COLO668 (cell line): ENCODE data around the gene FABP7.

Experiments
- DNase-seq: peaks from one replicate; lab custom pipeline; 2025; ENCODE audit not compliant: unreplicated experiment; lab: John Stamatoyannopoulos, UW

FABP7 gene

DNA sequence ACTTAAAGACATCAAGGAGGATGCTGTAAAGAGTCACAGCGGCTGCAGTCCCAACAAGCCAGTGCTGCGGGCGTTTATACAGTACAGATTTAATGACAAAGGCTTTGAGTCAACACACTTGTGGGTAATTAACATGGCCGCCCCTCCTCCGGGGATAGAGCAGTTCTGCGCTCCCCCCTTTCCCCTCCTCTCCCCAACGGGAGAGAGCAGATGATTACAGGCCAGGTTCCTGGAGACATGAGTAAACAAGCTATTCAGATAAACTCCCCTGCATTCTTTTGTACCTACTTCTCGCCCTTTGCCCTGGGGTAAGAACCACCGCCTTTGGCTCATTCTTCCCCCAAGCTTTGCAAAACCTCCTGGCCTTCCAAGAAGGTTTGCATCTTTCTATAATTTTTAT is 23.6 kb upstream of the FABP7 start:
- DNase-seq, result no peak

GRCh38 chr6:122758927-122759334 is 20.6 kb upstream of the FABP7 start:
- DNase-seq, result no peak

GRCh38 chr6:122760330-122760729 is 19.2 kb upstream of the FABP7 start:
- DNase-seq, result no peak

GRCh38 chr6:122766256-122766655 is 13.3 kb upstream of the FABP7 start:
- no peak for DNase-seq

DNA sequence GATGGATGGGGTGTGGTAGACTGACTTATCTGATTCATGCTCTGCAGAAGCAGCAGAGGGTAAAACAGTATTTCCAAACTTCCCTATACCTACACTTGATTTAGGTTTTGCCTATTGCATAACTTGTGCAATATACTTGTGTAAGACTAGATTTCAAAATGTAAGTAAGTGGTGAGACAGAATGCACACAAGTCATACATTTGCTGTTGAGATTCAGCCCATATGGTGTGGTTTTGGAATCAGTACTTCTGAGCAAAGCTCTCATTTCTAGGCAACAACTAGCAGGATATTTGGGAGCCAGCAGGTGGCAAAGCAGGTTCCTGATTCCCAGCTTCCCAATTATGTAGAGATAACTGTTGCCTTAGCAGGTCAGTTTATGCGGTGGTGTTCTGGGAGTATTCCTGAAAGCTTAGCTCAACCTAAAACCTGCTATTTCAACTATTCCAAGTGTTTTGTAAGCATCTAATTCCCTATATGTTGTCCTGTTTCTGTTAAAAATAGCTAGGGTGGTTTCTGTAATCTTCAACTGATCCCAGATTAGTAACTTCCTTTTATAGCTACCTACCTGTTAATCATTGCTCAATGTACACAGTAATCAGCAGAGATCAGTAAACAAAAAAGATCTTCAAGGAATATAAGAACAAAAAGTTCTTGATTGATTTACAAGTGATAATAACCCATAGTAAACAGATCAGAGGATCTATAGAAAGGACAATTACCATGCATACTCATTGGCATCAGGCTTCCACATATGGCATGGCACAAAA is 8.5 kb upstream of the FABP7 start:
- peak; percentile 43 for DNase-seq

DNA sequence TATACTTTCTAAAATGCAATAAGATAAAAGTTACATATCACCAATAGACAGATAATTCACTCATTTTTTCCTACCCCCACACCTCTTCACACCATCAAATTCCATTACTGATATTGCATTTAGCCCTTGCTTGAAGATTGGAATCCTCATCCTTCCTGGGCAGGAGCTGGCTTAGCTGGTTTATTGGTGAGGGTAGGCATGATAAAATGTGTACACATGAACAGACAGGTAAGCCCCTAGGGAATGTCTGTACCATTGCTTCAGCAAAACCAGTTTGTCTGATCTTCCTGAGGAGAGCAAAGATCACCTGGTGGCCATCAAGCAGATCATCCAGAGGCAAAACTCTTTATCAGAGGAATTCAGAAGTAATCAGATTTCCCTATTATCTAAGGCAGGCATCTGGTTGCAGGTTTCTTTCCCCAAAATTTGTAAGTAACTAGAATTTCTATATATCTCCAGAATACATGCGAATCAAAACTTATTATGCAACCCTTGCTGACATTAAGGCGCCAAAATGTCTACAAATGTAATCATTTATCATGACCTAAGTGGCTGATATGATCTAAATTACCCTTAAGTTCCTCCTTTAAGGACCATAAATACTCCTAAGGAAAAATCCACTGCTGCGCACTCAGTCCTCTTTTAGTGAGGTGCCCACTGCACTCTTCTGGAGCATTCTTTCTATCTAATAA is 6.6 kb upstream of the FABP7 start:
- DNase-seq, result no peak

GRCh38 chr6:122775975-122776374 is 3.5 kb upstream of the FABP7 start:
- DNase-seq, result no peak

GRCh38 chr6:122778302-122778701 is 1.2 kb upstream of the FABP7 start:
- no peak for DNase-seq

DNA sequence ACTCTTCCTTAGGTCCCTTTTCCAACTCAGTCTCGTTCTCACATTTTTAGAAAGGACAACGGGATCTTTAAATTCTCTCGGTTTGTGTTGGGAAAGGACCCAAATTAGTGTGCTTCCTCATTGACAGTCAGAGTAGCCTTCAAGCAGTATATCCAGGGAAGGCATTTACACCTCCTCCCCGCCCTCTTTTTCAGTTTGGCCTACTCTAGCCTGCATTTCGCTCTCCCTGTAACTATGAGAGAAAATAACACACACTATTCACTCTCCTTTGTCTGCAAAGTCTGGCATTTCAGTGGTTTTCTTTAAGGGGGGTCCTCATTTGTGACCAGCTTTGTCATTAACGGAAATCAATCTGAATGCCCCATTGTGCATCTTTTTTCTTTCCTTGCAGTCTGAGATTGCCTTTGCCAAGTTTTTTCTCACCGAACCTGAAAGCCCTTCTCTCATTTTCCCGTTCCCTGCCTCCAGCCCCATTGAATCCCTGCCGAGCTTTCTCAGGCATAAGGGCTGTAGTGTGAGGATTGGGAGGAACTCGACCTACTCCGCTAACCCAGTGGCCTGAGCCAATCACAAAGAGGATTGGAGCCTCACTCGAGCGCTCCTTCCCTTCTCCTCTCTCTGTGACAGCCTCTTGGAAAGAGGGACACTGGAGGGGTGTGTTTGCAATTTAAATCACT is 393 bp upstream of the FABP7 start:
- no peak for DNase-seq

DNA sequence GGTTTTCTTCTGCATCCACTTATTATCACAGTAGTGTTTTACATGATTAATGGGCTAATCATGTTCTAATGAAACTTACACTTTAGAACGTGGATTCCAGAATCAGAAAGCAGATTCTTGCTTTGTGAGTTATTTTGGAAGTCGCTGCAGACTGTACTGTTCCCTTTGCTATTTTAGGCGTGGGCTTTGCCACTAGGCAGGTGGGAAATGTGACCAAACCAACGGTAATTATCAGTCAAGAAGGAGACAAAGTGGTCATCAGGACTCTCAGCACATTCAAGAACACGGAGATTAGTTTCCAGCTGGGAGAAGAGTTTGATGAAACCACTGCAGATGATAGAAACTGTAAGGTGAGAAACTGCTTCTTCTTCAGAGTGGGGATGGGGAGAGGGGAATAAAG is 598 bp downstream of the FABP7 start:
- no peak for DNase-seq

GRCh38 chr6:122781716-122782115 is 2.2 kb downstream of the FABP7 start:
- no peak for DNase-seq

GRCh38 chr6:122783401-122783800 is 3.9 kb downstream of the FABP7 start:
- no peak for DNase-seq

GRCh38 chr6:122785891-122786290 is 6.4 kb downstream of the FABP7 start:
- no peak for DNase-seq

GRCh38 chr6:122787721-122788120 is 8.2 kb downstream of the FABP7 start:
- no peak for DNase-seq

DNA sequence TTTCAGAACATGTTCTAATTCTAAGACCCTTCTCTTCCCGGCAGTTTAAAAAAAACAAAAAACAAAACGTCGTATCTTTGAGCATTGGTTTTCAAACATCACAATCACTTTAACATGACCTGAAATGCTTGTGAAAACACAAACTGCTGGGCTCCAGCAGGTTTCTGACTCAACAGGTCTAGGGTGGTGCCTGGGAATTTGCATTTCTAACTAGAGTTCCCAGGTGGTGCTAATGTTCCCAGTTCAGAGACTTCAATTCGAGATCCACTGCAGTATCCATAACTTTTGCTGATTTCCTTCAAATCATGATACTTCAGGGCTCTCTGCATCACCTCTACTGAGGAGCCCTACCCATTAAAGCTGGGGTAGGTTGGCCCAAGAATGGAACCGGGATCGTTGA is 8.7 kb downstream of the FABP7 start:
- DNase-seq, result no peak

DNA sequence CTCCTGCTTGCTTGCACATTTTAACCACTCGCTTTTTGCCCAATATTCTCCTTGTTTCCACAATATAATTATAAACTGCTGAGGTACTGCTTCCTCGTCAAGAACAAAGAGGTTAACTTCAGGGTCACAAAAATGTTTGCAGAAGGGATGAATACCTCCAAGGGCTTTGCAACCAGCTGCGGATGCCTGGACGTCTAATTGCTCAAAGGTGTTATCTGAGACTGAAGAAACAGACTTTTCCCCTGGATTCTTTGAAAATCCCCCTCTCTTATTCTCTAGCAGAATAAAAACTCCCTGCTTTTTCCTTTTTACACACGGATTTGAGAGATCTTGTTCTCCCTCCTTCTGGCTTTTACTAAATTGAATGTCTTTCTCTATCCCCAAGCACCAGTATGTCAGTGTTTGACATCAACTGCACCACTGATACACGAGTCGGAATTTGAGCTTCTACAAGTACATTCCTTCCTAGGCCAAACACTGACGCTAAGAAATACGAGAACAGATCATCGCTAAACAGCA is 9.2 kb downstream of the FABP7 start:
- no peak for DNase-seq

GRCh38 chr6:122789182-122790027 is 9.9 kb downstream of the FABP7 start, which contains the start of gene SMPDL3A:
Gene SMPDL3A (plus strand): TSS chr6:122789258. CDS start chr6:122789347, 89 bp downstream.
- DNase-seq, result peak; percentile 86

- peak; percentile 58 for DNase-seq
Observed at GRCh38 chr6:122790028-122790422, 10.5 kb downstream of the FABP7 start.

- DNase-seq, result no peak
Observed at GRCh38 chr6:122790423-122791309, 11.2 kb downstream of the FABP7 start.

GRCh38 chr6:122791310-122791679 is 11.8 kb downstream of the FABP7 start:
- no peak for DNase-seq
